Nephron progenitor cell (in vitro differentiated cells): ENCODE measurements around the gene ERG28.

Experiments
- DNase-seq: peaks from one replicate; pipeline ENCODE4 v3.0.0; 2021
- H3K27ac Mint-ChIP-seq: 2 replicates; pipeline ENCODE4 v1.8.0; 2021; ENCODE audit warnings: mild to moderate bottlenecking, moderate library complexity, mixed read lengths
- H3K27me3 Mint-ChIP-seq: 2 replicates; pipeline ENCODE4 v1.8.0; 2021; ENCODE audit warnings: mild to moderate bottlenecking, low read depth, mixed read lengths; ENCODE audit not compliant: poor library complexity
- H3K36me3 Mint-ChIP-seq: 2 replicates; pipeline ENCODE4 v1.8.0; 2021; ENCODE audit warnings: low read depth, mixed read lengths
- H3K4me1 Mint-ChIP-seq: 2 replicates; pipeline ENCODE4 v1.8.0; 2021; ENCODE audit warnings: mixed read lengths
- H3K4me3 Mint-ChIP-seq: 2 replicates; pipeline ENCODE4 v1.8.0; 2021; ENCODE audit warnings: mild to moderate bottlenecking, moderate library complexity, mixed read lengths
- H3K9me3 Mint-ChIP-seq: 2 replicates; pipeline ENCODE4 v1.8.0; 2021; ENCODE audit warnings: mild to moderate bottlenecking, moderate library complexity, mixed read lengths
- CTCF ChIP-seq: fragments of 200-600 bp; sonication (generic); IDR thresholded peaks from 2 replicates; pipeline ENCODE4 v1.5.0; 2021; ENCODE audit warnings: antibody characterized with exemption

ERG28 gene

GRCh38 chr14:75649773-75650172 is 10.9 kb downstream of the ERG28 start:
- H3K27ac Mint-ChIP-seq = no peak overlapping the region

GRCh38 chr14:75649337-75649736 is 11.3 kb downstream of the ERG28 start:
- no peak overlapping the region for H3K27ac Mint-ChIP-seq
- H3K36me3 Mint-ChIP-seq = peaks cover 55% of the 10 kb centered on the region
- TF ChIP-seq CTCF = no peak
- peaks cover 30% of the 10 kb centered on the region for H3K4me1 Mint-ChIP-seq
- H3K4me3 Mint-ChIP-seq = no peak overlapping the region
- no peaks in the 10 kb centered on the region for H3K27me3 Mint-ChIP-seq
- DNase-seq = no peak
- H3K9me3 Mint-ChIP-seq = no peaks in the 10 kb centered on the region

More at GRCh38 chr14:75649773-75650172, 10.9 kb downstream of the ERG28 start:
- Mint-ChIP-seq H3K36me3 (peaks cover 55% of the 10 kb centered on the region), H3K4me1 (peaks cover 30% of the 10 kb centered on the region), H3K9me3 (no peaks in the 10 kb centered on the region), H3K27me3 (no peaks in the 10 kb centered on the region), H3K4me3 (no peak overlapping the region)
- TF ChIP-seq CTCF = no peak
- no peak for DNase-seq

- H3K27ac Mint-ChIP-seq = peak overlapping the region; percentile 75
- no peaks in the 10 kb centered on the region for H3K27me3 Mint-ChIP-seq
- H3K4me1 Mint-ChIP-seq = peaks cover 30% of the 10 kb centered on the region
- H3K36me3 Mint-ChIP-seq = peaks cover 45% of the 10 kb centered on the region
- H3K4me3 Mint-ChIP-seq = no peak overlapping the region
- no peaks in the 10 kb centered on the region for H3K9me3 Mint-ChIP-seq
- no peak for TF ChIP-seq CTCF
- peak; percentile 13 for DNase-seq
Observed at GRCh38 chr14:75648066-75648838, 12.4 kb downstream of the ERG28 start.

GRCh38 chr14:75647640-75648039 is 13.0 kb downstream of the ERG28 start:
- Mint-ChIP-seq H3K9me3 (no peaks in the 10 kb centered on the region), H3K27ac (peak overlapping the region; percentile 16), H3K4me3 (no peak overlapping the region), H3K36me3 (peaks cover 39% of the 10 kb centered on the region), H3K4me1 (peaks cover 30% of the 10 kb centered on the region), H3K27me3 (no peaks in the 10 kb centered on the region)
- no peak for TF ChIP-seq CTCF
- DNase-seq = no peak

- TF ChIP-seq CTCF = no peak
- DNase-seq = no peak
- Mint-ChIP-seq H3K9me3 (no peaks in the 10 kb centered on the region), H3K4me1 (peaks cover 30% of the 10 kb centered on the region), H3K36me3 (peaks cover 33% of the 10 kb centered on the region), H3K27ac (no peak overlapping the region), H3K4me3 (no peak overlapping the region), H3K27me3 (no peaks in the 10 kb centered on the region)
Observed at GRCh38 chr14:75646762-75647161, 13.9 kb downstream of the ERG28 start.

DNA sequence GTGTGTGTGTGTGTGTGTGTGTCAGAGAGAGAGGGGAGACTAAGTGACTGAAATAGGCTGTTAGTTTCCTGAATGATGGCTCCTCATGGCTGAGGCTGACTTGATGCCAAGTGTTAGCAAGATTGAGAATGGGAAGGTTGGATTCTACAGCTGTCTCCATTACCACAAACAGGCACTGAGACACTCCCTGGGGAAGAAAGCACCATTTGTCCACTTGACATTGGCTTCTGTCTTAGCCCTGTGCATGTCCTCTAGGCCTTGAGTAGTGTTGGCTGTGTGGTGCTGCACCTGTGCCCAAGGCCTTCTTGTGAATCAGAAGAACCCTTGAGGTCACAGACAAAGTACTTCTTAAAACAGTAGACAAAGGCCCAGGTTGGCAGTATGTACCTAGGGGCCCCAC is 15.6 kb downstream of the ERG28 start:
- no peaks in the 10 kb centered on the region for H3K27me3 Mint-ChIP-seq
- H3K4me1 Mint-ChIP-seq = peaks cover 30% of the 10 kb centered on the region
- H3K36me3 Mint-ChIP-seq = peaks cover 16% of the 10 kb centered on the region
- no peak overlapping the region for H3K4me3 Mint-ChIP-seq
- no peaks in the 10 kb centered on the region for H3K9me3 Mint-ChIP-seq
- no peak for TF ChIP-seq CTCF
- DNase-seq = no peak
- no peak overlapping the region for H3K27ac Mint-ChIP-seq
